Astrocyte (in vitro differentiated cells and primary cell): Measurements from ENCODE around the gene ENPP7. TPM values are rescaled to one million over a fixed set of nuclear protein-coding genes. Genes with fewer than 3 reads are reported as not detected.

Experiments
- DNase-seq: peaks from one replicate; pipeline ENCODE4 v3.0.0-alpha.2; 2010; ENCODE audit warnings: low read depth
- FAIRE-seq: peaks from 2 replicates; lab custom pipeline; 2011; peaks lifted over from hg19 to GRCh38; lab: Jason Lieb, UNC
- H2AFZ ChIP-seq: 2 replicates; pipeline ENCODE4 v1.6.0; 2012; ENCODE audit warnings: low read depth, low read length, inconsistent platforms
- H3K27ac ChIP-seq: 2 replicates; pipeline ENCODE4 v1.5.1; 2011; ENCODE audit warnings: low read depth, low read length, inconsistent platforms
- H3K27me3 ChIP-seq: 2 replicates; pipeline ENCODE4 v1.6.0; 2011; ENCODE audit warnings: low read length, inconsistent platforms; ENCODE audit not compliant: insufficient read depth
- H3K36me3 ChIP-seq: 2 replicates; pipeline ENCODE4 v1.5.1; 2011; ENCODE audit warnings: low read length, inconsistent platforms; ENCODE audit not compliant: insufficient read depth
- H3K4me1 ChIP-seq: 2 replicates; pipeline ENCODE4 v1.5.1; 2011; ENCODE audit warnings: low read length, inconsistent platforms; ENCODE audit not compliant: insufficient read depth
- H3K4me2 ChIP-seq: 2 replicates; pipeline ENCODE4 v1.6.0; 2012; ENCODE audit warnings: low read length, inconsistent platforms
- H3K4me3 ChIP-seq: 2 replicates; pipeline ENCODE4 v1.5.1; 2011; ENCODE audit warnings: low read depth, mild to moderate bottlenecking, low read length, inconsistent platforms; ENCODE audit not compliant: insufficient read depth
- H3K79me2 ChIP-seq: 2 replicates; pipeline ENCODE4 v1.6.0; 2012; ENCODE audit warnings: mild to moderate bottlenecking, low read length, inconsistent platforms; ENCODE audit not compliant: insufficient read depth
- H3K9ac ChIP-seq: 2 replicates; pipeline ENCODE4 v1.6.0; 2012; ENCODE audit warnings: mild to moderate bottlenecking, low read length, inconsistent platforms
- H3K9me3 ChIP-seq: 2 replicates; pipeline ENCODE4 v1.5.1; 2012; ENCODE audit warnings: low read depth, mild to moderate bottlenecking, low read length, inconsistent platforms; ENCODE audit not compliant: insufficient read depth
- H4K20me1 ChIP-seq: 2 replicates; pipeline ENCODE4 v1.6.0; 2012; ENCODE audit warnings: low read length, inconsistent platforms; ENCODE audit not compliant: insufficient read depth
- H3K27ac Mint-ChIP-seq: one replicate; pipeline ENCODE4 v1.8.0; 2021; ENCODE audit warnings: mild to moderate bottlenecking, mixed read lengths; ENCODE audit not compliant: unreplicated experiment
- H3K27me3 Mint-ChIP-seq: one replicate; pipeline ENCODE4 v1.8.0; 2021; ENCODE audit warnings: low read depth, mixed read lengths; ENCODE audit not compliant: unreplicated experiment
- H3K36me3 Mint-ChIP-seq: one replicate; pipeline ENCODE4 v1.8.0; 2021; ENCODE audit warnings: low read depth, mixed read lengths; ENCODE audit not compliant: unreplicated experiment
- H3K4me1 Mint-ChIP-seq: one replicate; pipeline ENCODE4 v1.8.0; 2021; ENCODE audit warnings: low read depth, mixed read lengths; ENCODE audit not compliant: unreplicated experiment
- H3K4me3 Mint-ChIP-seq: one replicate; pipeline ENCODE4 v1.8.0; 2021; ENCODE audit warnings: mild to moderate bottlenecking, moderate library complexity, mixed read lengths; ENCODE audit not compliant: unreplicated experiment
- H3K9me3 Mint-ChIP-seq: one replicate; pipeline ENCODE4 v1.8.0; 2021; ENCODE audit warnings: mild to moderate bottlenecking, mixed read lengths; ENCODE audit not compliant: unreplicated experiment
- CTCF ChIP-seq: IDR thresholded peaks from 2 replicates; pipeline ENCODE4 v1.5.1; 2011; ENCODE audit warnings: low read depth, mild to moderate bottlenecking, inconsistent platforms, low read length, moderate library complexity; ENCODE audit not compliant: insufficient read depth
- EZH2 ChIP-seq: IDR thresholded peaks from 2 replicates; pipeline ENCODE4 v1.6.1; 2012; ENCODE audit warnings: mild to moderate bottlenecking, low read length, inconsistent platforms; ENCODE audit not compliant: insufficient read depth
- total RNA-seq: library from RNA; stranded (reverse); gene quantifications from 2 replicates; pipeline ENCODE4 v1.2.1, GENCODE V29; 2021

Gene ENPP7
- total RNA-seq, 1 donor from 2014 or later: not detected

DNA sequence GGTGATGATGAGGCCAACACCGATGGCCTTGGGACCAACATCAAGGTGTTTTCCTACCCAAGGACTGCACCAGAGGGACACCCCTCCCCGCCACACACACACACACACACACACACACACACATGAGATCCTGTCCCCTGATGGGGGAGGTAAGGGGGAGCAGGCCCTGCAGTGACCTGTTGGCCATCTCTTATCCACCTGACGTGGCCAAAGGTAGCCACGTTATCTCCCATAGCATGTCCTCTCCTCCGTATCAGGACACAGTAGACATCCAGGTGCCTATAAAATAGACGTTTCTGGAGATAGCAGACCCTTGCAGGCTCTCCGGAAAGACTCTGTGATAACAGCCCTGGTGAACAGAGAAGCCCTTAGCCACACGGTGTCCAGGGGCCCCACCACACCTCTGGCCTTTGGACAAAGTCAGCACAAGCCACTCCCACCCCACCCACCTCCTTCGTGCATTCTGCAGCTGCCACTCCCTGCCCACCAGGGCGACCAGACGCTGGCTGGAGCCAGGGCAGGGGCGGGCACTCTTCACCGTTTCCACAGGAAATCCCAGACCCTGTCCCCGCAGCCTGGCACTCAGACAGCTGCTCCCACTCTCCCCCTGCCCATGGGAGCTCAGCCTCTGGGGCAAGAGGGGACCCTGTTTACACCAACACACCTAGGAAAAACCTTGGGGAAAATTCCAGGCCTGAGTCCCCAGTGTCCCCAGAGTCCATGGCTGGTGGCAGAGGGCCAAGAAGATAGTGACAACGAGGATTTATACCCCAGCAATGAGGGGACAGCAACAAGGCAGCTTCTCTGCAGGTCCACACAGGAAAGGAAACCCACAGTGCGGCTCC lies 15.4 kb upstream of the ENPP7 start:
- H4K20me1 ChIP-seq: no peaks in the 10 kb centered on the region
- peaks cover 2% of the 10 kb centered on the region for H3K36me3 Mint-ChIP-seq
- no peaks in the 10 kb centered on the region for H3K79me2 ChIP-seq
- no peak overlapping the region for H3K27ac ChIP-seq
- TF ChIP-seq CTCF (no peak), EZH2 (no peak)
- no peak overlapping the region for H3K27ac Mint-ChIP-seq
- H3K27me3 ChIP-seq: no peaks in the 10 kb centered on the region
- no peak for FAIRE-seq
- DNase-seq: no peak
- no peaks in the 10 kb centered on the region for H3K36me3 ChIP-seq
- no peak overlapping the region for H3K9ac ChIP-seq
- H3K4me2 ChIP-seq: no peak overlapping the region
- H3K4me1 Mint-ChIP-seq: no peaks in the 10 kb centered on the region
- H3K4me1 ChIP-seq: no peaks in the 10 kb centered on the region
- no peak overlapping the region for H2AFZ ChIP-seq
- no peaks in the 10 kb centered on the region for H3K9me3 ChIP-seq
- peaks cover 40% of the 10 kb centered on the region for H3K27me3 Mint-ChIP-seq
- no peak overlapping the region for H3K4me3 Mint-ChIP-seq
- no peak overlapping the region for H3K4me3 ChIP-seq
- H3K9me3 Mint-ChIP-seq: peaks cover 4% of the 10 kb centered on the region

GRCh38 chr17:79715943-79716797 lies 14.6 kb upstream of the ENPP7 start:
- Mint-ChIP-seq H3K4me1 (no peaks in the 10 kb centered on the region), H3K9me3 (peaks cover 4% of the 10 kb centered on the region), H3K27me3 (peaks cover 43% of the 10 kb centered on the region), H3K27ac (no peak overlapping the region), H3K36me3 (peaks cover 2% of the 10 kb centered on the region), H3K4me3 (no peak overlapping the region)
- Histone ChIP-seq H3K9me3 (no peaks in the 10 kb centered on the region), H3K4me2 (no peak overlapping the region), H3K9ac (no peak overlapping the region), H3K36me3 (no peaks in the 10 kb centered on the region), H2AFZ (no peak overlapping the region), H3K27me3 (no peaks in the 10 kb centered on the region), H4K20me1 (no peaks in the 10 kb centered on the region), H3K4me3 (no peak overlapping the region), H3K27ac (no peak overlapping the region), H3K79me2 (no peaks in the 10 kb centered on the region), H3K4me1 (no peaks in the 10 kb centered on the region)
- TF ChIP-seq CTCF (no peak), EZH2 (no peak)
- FAIRE-seq (no peak), DNase-seq (no peak)
